ENCODE data around the gene FOSB. TPM values are rescaled to one million over a fixed set of nuclear protein-coding genes. Genes with fewer than 3 reads are reported as not detected.

Gene FOSB
- total and polyA plus RNA-seq, 9 of the 15 experiments (the other 6 are each of a cell fraction or from before 2014, with no cell fraction given), result 0.11 to 2.7 (median 0.73) TPM

GRCh38 chr19:45523642-45524256 lies 56.0 kb downstream of the FOSB start (continued):
- TF ChIP-seq ZBTB40 (IDR thresholded peaks at IDR 0.05), result no peak
- no peak for TF ChIP-seq ZBTB40 (CRISPR knock-in tag; IDR thresholded peaks at IDR 0.05)
- no peak for TF ChIP-seq ZNF324 (CRISPR knock-in tag; IDR thresholded peaks at IDR 0.05)
- no peak for TF ChIP-seq RBM22 (IDR thresholded peaks at IDR 0.05; ENCODE audit: low read depth, low read length, poor library complexity, severe bottlenecking)
- no peak for TF ChIP-seq FOXJ3 (CRISPR knock-in tag; IDR thresholded peaks at IDR 0.05)
- no peak for TF ChIP-seq KLF6 (CRISPR knock-in tag; IDR thresholded peaks at IDR 0.05; ENCODE audit: borderline replicate concordance)
- TF ChIP-seq ARID3B (CRISPR knock-in tag; IDR thresholded peaks at IDR 0.05; ENCODE audit: borderline replicate concordance), result no peak
- TF ChIP-seq EWSR1 (IDR thresholded peaks at IDR 0.05; ENCODE audit: borderline replicate concordance, low read depth, partially characterized antibody), result no peak
- TF ChIP-seq ZNF41 (CRISPR knock-in tag; conservative IDR thresholded peaks at IDR 0.05), result no peak
- TF ChIP-seq SMARCC2 (IDR thresholded peaks at IDR 0.05; ENCODE audit: low read depth), result no peak
- 0 out of 2 replicates have a peak, but pooled peaks have one; percentile 21 for TF ChIP-seq HINFP (tag; conservative IDR thresholded peaks at IDR 0.05; ENCODE audit: low read depth)
- no peak for TF ChIP-seq ETS2 (tag; IDR thresholded peaks at IDR 0.05; ENCODE audit: borderline replicate concordance, poor library complexity, severe bottlenecking)
